ENCODE data around the gene BLTP2.

BLTP2 gene

DNA sequence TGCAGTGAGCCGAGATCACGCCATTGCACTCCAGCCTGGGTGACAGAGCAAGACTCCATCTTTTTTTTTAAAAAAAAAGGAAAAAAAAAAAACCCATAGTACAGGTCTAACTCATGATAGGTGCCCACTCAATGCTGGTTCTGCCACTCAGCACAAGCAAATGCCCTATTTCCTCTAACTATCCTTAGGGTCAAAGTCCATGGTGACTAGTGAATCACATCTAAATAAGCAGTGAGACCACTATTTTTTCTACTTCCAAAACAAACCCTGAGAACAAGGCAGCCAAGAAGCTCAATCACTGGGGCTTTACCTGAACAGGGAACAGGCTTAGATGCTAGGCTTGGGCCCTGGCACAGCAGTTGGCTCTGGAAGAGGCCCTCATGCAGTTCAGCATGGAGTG, 3.4 kb downstream of the BLTP2 start:
- H3K4me3 ChIP-seq (ENCODE audit: low read length) = no peak overlapping the region
- H3K9me3 ChIP-seq (replicated peaks; ENCODE audit: insufficient read depth, low read length) = no peaks in the 10 kb centered on the region
- peaks cover 65% of the 10 kb centered on the region for H3K79me2 ChIP-seq (ENCODE audit: low read length)
- H3K4me1 ChIP-seq (ENCODE audit: low read length) = peaks cover 19% of the 10 kb centered on the region
- H3K36me3 ChIP-seq (replicated peaks; ENCODE audit: insufficient read depth, low read length) = peaks cover 25% of the 10 kb centered on the region
- H2AFZ ChIP-seq (ENCODE audit: low read length) = no peak overlapping the region
- 0 out of 2 replicates have a peak, but pooled peaks cover 4% of the 10 kb centered on the region for H4K20me1 ChIP-seq (ENCODE audit: insufficient read depth, low read length)
- H3K9me2 ChIP-seq (replicated peaks; ENCODE audit: insufficient read depth, low read length) = no peaks in the 10 kb centered on the region
- H3K4me2 ChIP-seq (ENCODE audit: low read depth, low read length) = no peak overlapping the region
- no peak for TF ChIP-seq EZH2phosphoT487 (IDR thresholded peaks at IDR 0.05; ENCODE audit: low read length)
- TF ChIP-seq CTCF (IDR thresholded peaks at IDR 0.05; ENCODE audit: low read length) = no peak
- no peak for TF ChIP-seq EZH2 (optimal IDR thresholded peaks at IDR 0.05; ENCODE audit: low read depth, low read length)
- DNase-seq = no peak
- peaks cover 12% of the 10 kb centered on the region for H3F3A ChIP-seq (ENCODE audit: insufficient read depth, low read length)
- no peak overlapping the region for H3K27ac ChIP-seq (ENCODE audit: low read length)
- no peak overlapping the region for H3K9ac ChIP-seq (ENCODE audit: low read length)
- H3K27me3 ChIP-seq (replicated peaks; ENCODE audit: insufficient read depth, low read length) = no peaks in the 10 kb centered on the region

- no peaks in the 10 kb centered on the region for H3K9me3 ChIP-seq (replicated peaks; ENCODE audit: insufficient read depth, low read length)
- H3K36me3 ChIP-seq (replicated peaks; ENCODE audit: insufficient read depth, low read length) = peaks cover 42% of the 10 kb centered on the region
- no peak overlapping the region for H3K4me3 ChIP-seq (ENCODE audit: low read length)
- no peak overlapping the region for H3K9ac ChIP-seq (ENCODE audit: low read length)
- no peak overlapping the region for H3K4me2 ChIP-seq (ENCODE audit: low read depth, low read length)
- H3K9me2 ChIP-seq (replicated peaks; ENCODE audit: insufficient read depth, low read length) = no peaks in the 10 kb centered on the region
- H2AFZ ChIP-seq (ENCODE audit: low read length) = no peak overlapping the region
- H3F3A ChIP-seq (ENCODE audit: insufficient read depth, low read length) = no peaks in the 10 kb centered on the region
- no peaks in the 10 kb centered on the region for H3K4me1 ChIP-seq (ENCODE audit: low read length)
- no peak overlapping the region for H3K27ac ChIP-seq (ENCODE audit: low read length)
- peaks cover 55% of the 10 kb centered on the region for H3K79me2 ChIP-seq (ENCODE audit: low read length)
- no peak for DNase-seq
- no peak for TF ChIP-seq CTCF (IDR thresholded peaks at IDR 0.05; ENCODE audit: low read length)
- H3K27me3 ChIP-seq (replicated peaks; ENCODE audit: insufficient read depth, low read length) = no peaks in the 10 kb centered on the region
- H4K20me1 ChIP-seq (ENCODE audit: insufficient read depth, low read length) = no peaks in the 10 kb centered on the region; the same call in 1 of the 2 replicates
Measured at GRCh38 chr17:28635506-28635905, 9.5 kb downstream of the BLTP2 start.

- Histone ChIP-seq H3K4me2 (ENCODE audit: low read depth, low read length) (no peak overlapping the region), H4K20me1 (ENCODE audit: insufficient read depth, low read length) (no peaks in the 10 kb centered on the region; the same call in 1 of the 2 replicates), H3K9me3 (replicated peaks; ENCODE audit: insufficient read depth, low read length) (no peaks in the 10 kb centered on the region), H3K36me3 (replicated peaks; ENCODE audit: insufficient read depth, low read length) (peaks cover 42% of the 10 kb centered on the region), H3K27ac (ENCODE audit: low read length) (no peak overlapping the region), H2AFZ (ENCODE audit: low read length) (no peak overlapping the region), H3K4me1 (ENCODE audit: low read length) (no peaks in the 10 kb centered on the region), H3F3A (ENCODE audit: insufficient read depth, low read length) (no peaks in the 10 kb centered on the region), H3K79me2 (ENCODE audit: low read length) (peaks cover 50% of the 10 kb centered on the region), H3K9me2 (replicated peaks; ENCODE audit: insufficient read depth, low read length) (no peaks in the 10 kb centered on the region), H3K27me3 (replicated peaks; ENCODE audit: insufficient read depth, low read length) (no peaks in the 10 kb centered on the region), H3K9ac (ENCODE audit: low read length) (no peak overlapping the region), H3K4me3 (ENCODE audit: low read length) (no peak overlapping the region)
- no peak for TF ChIP-seq EZH2phosphoT487 (IDR thresholded peaks at IDR 0.05; ENCODE audit: low read length)
- no peak for TF ChIP-seq EZH2 (optimal IDR thresholded peaks at IDR 0.05; ENCODE audit: low read depth, low read length)
- TF ChIP-seq CTCF (IDR thresholded peaks at IDR 0.05; ENCODE audit: low read length) = no peak
- DNase-seq = no peak
Measured at GRCh38 chr17:28634206-28634865, 10.6 kb downstream of the BLTP2 start.
